HEK293 (cell line): ENCODE data around the gene TRA2A.

Source experiments
- CTCF ChIP-seq: fragments of 450-650 bp; formaldehyde crosslinking; IDR thresholded peaks from 2 replicates; pipeline ENCODE4 v1.5.1; 2016; ENCODE audit warnings: missing biosample characterization, missing genetic modification characterization
- KLF17 ChIP-seq: fragments of 450-650 bp; formaldehyde crosslinking; IDR thresholded peaks from 2 replicates; pipeline ENCODE4 v1.5.1; 2016; ENCODE audit warnings: missing biosample characterization, missing genetic modification characterization
- ZSCAN18 ChIP-seq: fragments of 450-650 bp; formaldehyde crosslinking; IDR thresholded peaks from 2 replicates; pipeline ENCODE4 v1.5.1; 2016; ENCODE audit warnings: missing biosample characterization, missing genetic modification characterization
- TF ChIP-seq, protein P1 (sequence below): fragments of 450-650 bp; formaldehyde crosslinking; IDR thresholded peaks from 2 replicates; pipeline ENCODE4 v1.5.1; 2016; ENCODE audit warnings: missing biosample characterization, missing genetic modification characterization, low read depth
- TF ChIP-seq, protein P2 (sequence below): fragments of 450-650 bp; formaldehyde crosslinking; IDR thresholded peaks from 2 replicates; pipeline ENCODE4 v1.5.1; 2016; ENCODE audit warnings: missing biosample characterization, missing genetic modification characterization

DNA sequence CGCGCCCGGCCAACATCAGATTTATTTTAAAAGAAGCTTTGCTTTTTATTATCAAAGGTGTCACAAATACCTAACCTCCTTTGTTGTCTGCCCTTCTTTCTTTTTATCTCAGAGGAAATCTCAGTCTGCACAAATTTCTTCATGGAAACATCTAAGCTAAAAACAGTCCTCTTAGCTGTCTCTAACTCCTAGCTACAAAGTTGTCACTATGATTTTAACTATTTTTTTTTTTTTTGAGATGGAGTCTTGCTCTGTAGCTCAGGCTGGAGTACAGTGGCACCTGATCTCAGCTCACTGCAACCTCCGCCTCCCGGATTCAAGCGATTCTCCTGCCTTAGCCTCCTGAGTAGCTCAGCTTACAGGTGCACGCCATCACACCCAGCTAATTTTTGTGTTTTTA lies 7.3 kb downstream of the TRA2A start:
- TF ChIP-seq KLF17 (tag by site-specific recombination) (no peak), CTCF (tag by site-specific recombination) (no peak), ZSCAN18 (tag by site-specific recombination) (no peak)
- TF ChIP-seq, protein P1, sequence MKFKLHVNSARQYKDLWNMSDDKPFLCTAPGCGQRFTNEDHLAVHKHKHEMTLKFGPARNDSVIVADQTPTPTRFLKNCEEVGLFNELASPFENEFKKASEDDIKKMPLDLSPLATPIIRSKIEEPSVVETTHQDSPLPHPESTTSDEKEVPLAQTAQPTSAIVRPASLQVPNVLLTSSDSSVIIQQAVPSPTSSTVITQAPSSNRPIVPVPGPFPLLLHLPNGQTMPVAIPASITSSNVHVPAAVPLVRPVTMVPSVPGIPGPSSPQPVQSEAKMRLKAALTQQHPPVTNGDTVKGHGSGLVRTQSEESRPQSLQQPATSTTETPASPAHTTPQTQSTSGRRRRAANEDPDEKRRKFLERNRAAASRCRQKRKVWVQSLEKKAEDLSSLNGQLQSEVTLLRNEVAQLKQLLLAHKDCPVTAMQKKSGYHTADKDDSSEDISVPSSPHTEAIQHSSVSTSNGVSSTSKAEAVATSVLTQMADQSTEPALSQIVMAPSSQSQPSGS (tag by site-specific recombination), result no peak
- TF ChIP-seq, protein P2, sequence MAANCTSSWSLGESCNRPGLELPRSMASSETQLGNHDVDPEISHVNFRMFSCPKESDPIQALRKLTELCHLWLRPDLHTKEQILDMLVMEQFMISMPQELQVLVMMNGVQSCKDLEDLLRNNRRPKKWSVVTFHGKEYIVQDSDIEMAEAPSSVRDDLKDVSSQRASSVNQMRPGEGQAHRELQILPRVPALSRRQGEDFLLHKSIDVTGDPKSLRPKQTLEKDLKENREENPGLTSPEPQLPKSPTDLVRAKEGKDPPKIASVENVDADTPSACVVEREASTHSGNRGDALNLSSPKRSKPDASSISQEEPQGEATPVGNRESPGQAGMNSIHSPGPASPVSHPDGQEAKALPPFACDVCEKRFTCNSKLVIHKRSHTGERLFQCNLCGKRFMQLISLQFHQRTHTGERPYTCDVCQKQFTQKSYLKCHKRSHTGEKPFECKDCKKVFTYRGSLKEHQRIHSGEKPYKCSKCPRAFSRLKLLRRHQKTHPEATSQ (tag by site-specific recombination), result no peak
